WERI-Rb-1 (cell line): Measurements from ENCODE around the gene CCAR1.
"Not testable (repeated sequence)": the region's sequence is repeated elsewhere in the genome, so short reads cannot be mapped to it uniquely, and the experiment has no call there.

Source experiments
- DNase-seq: peaks from one replicate; pipeline ENCODE4 v3.0.0-alpha.2; 2020
- H3K27ac ChIP-seq: fragments of 250-450 bp; sonication (Bioruptor Pico); 2 replicates; pipeline ENCODE4 v1.5.1; 2020; ENCODE audit warnings: mild to moderate bottlenecking, moderate library complexity
- H3K27me3 ChIP-seq: fragments of 250-450 bp; sonication (Bioruptor Pico); 2 replicates; pipeline ENCODE4 v1.5.1; 2021; ENCODE audit warnings: mild to moderate bottlenecking, low read depth, moderate library complexity; ENCODE audit not compliant: insufficient read depth, severe bottlenecking
- H3K36me3 ChIP-seq: fragments of 250-450 bp; sonication (Bioruptor Pico); 2 replicates; pipeline ENCODE4 v1.5.1; 2020; ENCODE audit warnings: mild to moderate bottlenecking, moderate library complexity
- H3K4me3 ChIP-seq: 2 replicates; pipeline ENCODE4 v1.5.1; 2011; ENCODE audit warnings: low read depth, mild to moderate bottlenecking, control low read depth, low read length
- H3K9me3 ChIP-seq: fragments of 250-450 bp; sonication (Bioruptor Pico); 2 replicates; pipeline ENCODE4 v1.5.1; 2021; ENCODE audit warnings: mild to moderate bottlenecking, moderate library complexity; ENCODE audit not compliant: severe bottlenecking
- TF ChIP-seq, protein P1 (sequence below): IDR thresholded peaks from 2 replicates; pipeline ENCODE4 v1.5.1; 2011; ENCODE audit warnings: low read depth, mild to moderate bottlenecking, control low read depth, inconsistent platforms, low read length

Gene CCAR1

GRCh38 chr10:68732651-68733050, 11.6 kb downstream of the CCAR1 start:
- peaks cover 90% of the 10 kb centered on the region for H3K36me3 ChIP-seq
- H3K27me3 ChIP-seq: no peaks in the 10 kb centered on the region
- TF ChIP-seq, protein P1, sequence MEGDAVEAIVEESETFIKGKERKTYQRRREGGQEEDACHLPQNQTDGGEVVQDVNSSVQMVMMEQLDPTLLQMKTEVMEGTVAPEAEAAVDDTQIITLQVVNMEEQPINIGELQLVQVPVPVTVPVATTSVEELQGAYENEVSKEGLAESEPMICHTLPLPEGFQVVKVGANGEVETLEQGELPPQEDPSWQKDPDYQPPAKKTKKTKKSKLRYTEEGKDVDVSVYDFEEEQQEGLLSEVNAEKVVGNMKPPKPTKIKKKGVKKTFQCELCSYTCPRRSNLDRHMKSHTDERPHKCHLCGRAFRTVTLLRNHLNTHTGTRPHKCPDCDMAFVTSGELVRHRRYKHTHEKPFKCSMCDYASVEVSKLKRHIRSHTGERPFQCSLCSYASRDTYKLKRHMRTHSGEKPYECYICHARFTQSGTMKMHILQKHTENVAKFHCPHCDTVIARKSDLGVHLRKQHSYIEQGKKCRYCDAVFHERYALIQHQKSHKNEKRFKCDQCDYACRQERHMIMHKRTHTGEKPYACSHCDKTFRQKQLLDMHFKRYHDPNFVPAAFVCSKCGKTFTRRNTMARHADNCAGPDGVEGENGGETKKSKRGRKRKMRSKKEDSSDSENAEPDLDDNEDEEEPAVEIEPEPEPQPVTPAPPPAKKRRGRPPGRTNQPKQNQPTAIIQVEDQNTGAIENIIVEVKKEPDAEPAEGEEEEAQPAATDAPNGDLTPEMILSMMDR: no peak
- DNase-seq: no peak
- H3K27ac ChIP-seq: no peak overlapping the region
- H3K4me3 ChIP-seq: no peak overlapping the region
- H3K9me3 ChIP-seq: no peaks in the 10 kb centered on the region

- no peak overlapping the region for H3K4me3 ChIP-seq
- TF ChIP-seq, protein P1: no peak
- H3K9me3 ChIP-seq: no peaks in the 10 kb centered on the region
- H3K27me3 ChIP-seq: no peaks in the 10 kb centered on the region
- no peak overlapping the region for H3K27ac ChIP-seq
- DNase-seq: no peak
- peaks cover 91% of the 10 kb centered on the region for H3K36me3 ChIP-seq
Measured at GRCh38 chr10:68734349-68734748, 13.3 kb downstream of the CCAR1 start.

DNA sequence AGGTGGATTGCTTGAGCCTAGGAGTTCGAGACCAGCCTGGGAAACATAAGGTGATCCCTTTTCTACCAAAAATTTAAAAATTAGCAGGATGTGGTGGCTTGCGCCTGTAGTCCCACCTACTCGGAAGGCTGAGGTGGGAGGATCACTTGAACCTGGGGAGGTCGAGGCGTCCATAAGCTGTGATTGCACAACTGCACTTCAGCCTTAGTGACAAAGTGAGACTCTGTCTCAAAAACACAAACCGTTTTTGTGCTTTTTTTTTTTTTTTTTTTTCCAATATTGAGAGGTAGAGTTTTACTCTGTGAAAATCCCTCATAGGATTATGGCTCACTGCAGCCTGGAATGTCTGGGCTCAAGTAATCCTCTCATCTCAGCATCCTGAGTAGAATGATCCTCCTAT, 14.1 kb downstream of the CCAR1 start:
- peak; percentile 36 for DNase-seq
- Histone ChIP-seq H3K4me3 (no peak overlapping the region), H3K36me3 (peaks cover 91% of the 10 kb centered on the region), H3K9me3 (no peaks in the 10 kb centered on the region), H3K27ac (no peak overlapping the region; the same call in 1 of the 2 replicates), H3K27me3 (no peaks in the 10 kb centered on the region)
- TF ChIP-seq, protein P1: no peak

- not testable (repeated sequence) for DNase-seq, H3K9me3 ChIP-seq, H3K27ac ChIP-seq, H3K4me3 ChIP-seq, H3K27me3 ChIP-seq
- H3K36me3 ChIP-seq: peaks cover 90% of the 10 kb centered on the region
Measured at GRCh38 chr10:68735739-68736138, 14.7 kb downstream of the CCAR1 start.

GRCh38 chr10:68740676-68741075, 19.6 kb downstream of the CCAR1 start:
- H3K27ac ChIP-seq, H3K4me3 ChIP-seq, H3K27me3 ChIP-seq, H3K9me3 ChIP-seq, DNase-seq: not testable (repeated sequence)
- peaks cover 94% of the 10 kb centered on the region for H3K36me3 ChIP-seq

- no peaks in the 10 kb centered on the region for H3K27me3 ChIP-seq
- H3K9me3 ChIP-seq: no peaks in the 10 kb centered on the region
- no peak overlapping the region for H3K4me3 ChIP-seq
- H3K36me3 ChIP-seq: peaks cover 94% of the 10 kb centered on the region
- TF ChIP-seq, protein P1: no peak
- no peak for DNase-seq
- no peak overlapping the region for H3K27ac ChIP-seq
Measured at GRCh38 chr10:68742397-68742796, 21.4 kb downstream of the CCAR1 start.

DNA sequence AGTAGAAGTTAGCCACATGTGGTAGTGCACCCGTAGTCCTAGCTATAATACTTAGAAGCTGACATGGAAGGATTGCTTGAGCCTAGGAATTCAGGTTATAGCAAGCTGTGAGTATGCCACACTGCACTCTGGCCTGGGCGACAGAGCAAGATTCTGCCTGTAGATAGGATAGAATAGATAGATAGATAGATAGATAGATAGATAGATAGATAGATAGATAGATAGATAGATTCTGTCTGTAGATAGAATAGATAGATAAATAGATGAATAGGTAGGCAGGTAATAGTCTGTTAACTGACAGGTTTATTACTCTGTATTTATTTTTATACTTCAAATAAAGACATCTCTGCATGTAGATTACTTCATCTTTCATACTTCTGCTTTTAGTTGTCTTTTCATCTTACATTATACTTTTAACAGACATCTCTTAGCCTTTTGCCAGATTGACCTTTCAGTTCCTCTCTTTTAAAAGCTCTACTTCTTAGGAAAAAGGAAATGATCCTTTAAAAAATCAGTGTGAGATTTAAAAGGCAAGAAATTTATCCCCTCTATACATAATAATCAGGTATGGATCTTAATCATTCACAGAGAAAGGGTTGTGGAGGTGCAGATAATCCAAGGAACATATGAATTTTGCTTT, 31.8 kb downstream of the CCAR1 start:
- Histone ChIP-seq H3K36me3 (peaks cover 95% of the 10 kb centered on the region), H3K27ac (no peak overlapping the region), H3K9me3 (no peaks in the 10 kb centered on the region), H3K4me3 (no peak overlapping the region), H3K27me3 (no peaks in the 10 kb centered on the region)
- TF ChIP-seq, protein P1: no peak
- no peak for DNase-seq
